BJ (cell line): ENCODE data around the gene DOC2A. TPM values are rescaled to one million over a fixed set of nuclear protein-coding genes. Genes with fewer than 3 reads are reported as not detected.

Experiments
- CTCF ChIA-PET: fragments of 350-600 bp; formaldehyde crosslinking; extraction: SDS; loops from one replicate; lab custom pipeline; 2021; ENCODE audit warnings: antibody characterized with exemption, inconsistent platforms; lab: Yijun Ruan, JAX
- POLR2A ChIA-PET: fragments of 300-600 bp; sonication (Branson Sonifier 250); formaldehyde crosslinking; extraction: SDS; loops from one replicate; lab custom pipeline; 2021; ENCODE audit warnings: antibody characterized with exemption; lab: Charles Lee
- DNase-seq: peaks from one replicate; pipeline ENCODE4 v3.0.0-alpha.2; 2011; ENCODE audit warnings: low read depth
- H3K27me3 ChIP-seq: 2 replicates; pipeline ENCODE4 v1.6.0; 2011; ENCODE audit warnings: low read length; ENCODE audit not compliant: control insufficient read depth, insufficient read depth
- H3K36me3 ChIP-seq: 2 replicates; pipeline ENCODE4 v1.5.1; 2011; ENCODE audit warnings: low read length; ENCODE audit not compliant: control insufficient read depth, insufficient read depth
- H3K4me3 ChIP-seq: 2 replicates; pipeline ENCODE4 v1.5.1; 2011; ENCODE audit warnings: low read depth, mild to moderate bottlenecking, control low read depth, low read length
- CTCF ChIP-seq: IDR thresholded peaks from 2 replicates; pipeline ENCODE4 v1.5.1; 2011; ENCODE audit warnings: low read depth, mild to moderate bottlenecking, control low read depth, inconsistent platforms, low read length, moderate library complexity; ENCODE audit not compliant: insufficient read depth
- polyA plus RNA-seq: library from polyadenylated mRNA; depleted of rRNA; stranded (reverse); fragments of >200 nt; gene quantifications from 2 replicates; pipeline ENCODE4 v1.2.3, GENCODE V29; 2011

DOC2A gene
- polyA plus RNA-seq, 1 experiment: 0.64 TPM

DNA sequence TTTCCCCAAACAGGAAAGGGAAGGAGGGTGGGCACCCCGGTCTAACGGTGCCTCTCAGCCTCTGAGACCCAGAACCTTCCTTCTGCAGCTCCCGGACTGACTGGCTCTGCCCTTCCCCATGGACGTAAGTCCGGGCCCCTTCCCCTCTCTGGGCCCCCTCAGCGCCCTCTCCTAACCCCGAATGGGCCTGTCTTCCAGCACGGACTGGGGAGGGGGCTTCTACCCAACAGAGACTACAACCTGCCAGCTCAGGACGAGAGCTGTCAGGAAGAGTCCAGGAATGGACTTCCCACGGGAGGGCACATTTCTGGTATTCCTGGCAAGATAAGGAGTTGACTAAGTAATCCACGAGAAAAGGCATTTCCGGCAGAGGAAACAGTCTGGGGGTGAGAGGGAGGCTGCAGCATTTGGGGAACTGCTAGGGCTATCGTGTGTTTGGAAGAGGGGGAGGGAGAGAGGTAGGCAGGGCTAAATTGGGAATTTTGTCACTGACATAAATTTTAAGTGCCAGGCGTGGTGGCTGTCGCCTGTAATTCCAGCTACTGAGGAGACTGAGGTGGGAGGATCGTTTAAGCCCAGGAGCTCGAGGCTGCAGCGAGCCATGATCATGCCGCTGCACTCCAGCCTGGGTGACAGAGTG is 42.7 kb upstream of the DOC2A start:
- H3K36me3 ChIP-seq: peaks cover 1% of the 10 kb centered on the region; the same call in 1 of the 2 replicates
- H3K4me3 ChIP-seq: peak overlapping the region; percentile 89
- H3K27me3 ChIP-seq: no peaks in the 10 kb centered on the region
- CTCF ChIA-PET: interaction anchor here (0.7 to 5.9 kb wide), 4 partner anchors 9 to 38 kb away, joined by 3 to 29 read pairs (median 12); partner anchors contain the start of genes TBX6 and TLCD3B
- TF ChIP-seq CTCF: no peak
- POLR2A ChIA-PET: interaction anchor here (1.5 kb wide), 1 partner anchor 12 kb away, joined by 11 read pairs; the partner anchor contains the start of gene ALDOA
- no peak for DNase-seq

DNA sequence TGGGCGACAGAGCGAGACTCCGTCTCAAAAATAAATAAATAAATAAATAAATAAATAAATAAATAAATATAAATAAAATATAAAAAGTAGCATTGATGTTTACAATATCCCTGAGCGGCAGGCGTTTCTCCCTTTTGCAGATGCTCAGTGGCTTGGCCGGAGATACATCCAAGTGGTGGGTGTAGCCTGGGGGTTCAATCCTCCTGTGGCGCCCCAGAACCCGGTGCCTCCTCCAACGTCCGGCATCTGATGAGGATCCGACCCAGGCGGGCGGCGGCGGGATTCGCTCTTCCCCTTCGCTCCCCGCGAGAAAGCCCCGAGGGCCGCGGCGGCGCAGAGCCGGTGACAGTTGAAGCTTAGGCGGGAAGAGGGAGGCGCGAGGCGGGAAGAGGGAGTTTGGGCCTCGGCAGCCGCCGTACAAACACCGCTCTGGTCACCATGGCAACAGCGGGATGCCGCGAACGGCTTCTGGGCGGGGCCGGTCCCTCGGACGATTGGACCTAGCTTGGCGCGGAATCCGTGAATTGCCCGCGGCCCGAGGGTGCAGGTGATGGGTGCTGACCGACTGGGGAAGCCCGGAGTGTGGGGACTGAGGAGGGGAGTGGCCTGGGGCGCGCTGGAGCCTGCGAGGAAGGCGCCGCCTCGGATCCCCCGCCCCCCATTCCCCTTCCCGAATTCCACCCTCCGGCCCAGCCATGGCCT is 42.0 kb upstream of the DOC2A start:
- ChIA-PET POLR2A (interaction anchor here (0.5 to 1.5 kb wide), 2 partner anchors 13 to 43 kb away, joined by 3 to 11 read pairs; partner anchors contain the start of genes ALDOA and YPEL3), CTCF (interaction anchor here (0.7 to 5.9 kb wide), 4 partner anchors 8 to 39 kb away, joined by 3 to 29 read pairs (median 12); partner anchors contain the start of genes TBX6 and TLCD3B)
- Histone ChIP-seq H3K36me3 (peaks cover 1% of the 10 kb centered on the region; the same call in 1 of the 2 replicates), H3K27me3 (no peaks in the 10 kb centered on the region), H3K4me3 (peak overlapping the region; percentile 89)
- no peak for TF ChIP-seq CTCF
- no peak for DNase-seq

DNA sequence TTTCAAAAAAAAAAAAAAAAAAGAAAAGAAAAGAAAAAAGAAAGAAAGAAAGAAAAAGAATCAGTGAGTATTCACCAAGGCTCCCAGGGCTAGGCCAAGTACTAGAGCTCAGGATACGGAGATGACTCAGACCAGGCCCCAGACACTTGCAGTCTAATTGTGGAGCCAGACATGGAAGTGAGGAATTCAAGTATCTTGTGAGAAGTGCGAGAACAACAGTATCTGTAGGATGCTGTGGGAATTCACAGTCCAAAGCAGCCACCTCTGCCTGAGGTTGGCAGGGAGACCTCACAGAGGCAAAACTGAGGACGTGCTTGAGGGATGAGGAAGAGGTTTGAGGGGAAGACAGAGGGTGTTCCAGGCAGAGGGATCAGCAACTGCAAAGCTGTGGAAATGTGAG is 40.7 kb upstream of the DOC2A start:
- ChIA-PET POLR2A (no interaction called here), CTCF (interaction anchor here (0.8 to 5.9 kb wide), 3 partner anchors 9 to 351 kb away, joined by 3 to 29 read pairs (median 20); partner anchors contain the start of gene TLCD3B)
- no peak for TF ChIP-seq CTCF
- DNase-seq: no peak
- H3K27me3 ChIP-seq: no peaks in the 10 kb centered on the region
- no peaks in the 10 kb centered on the region for H3K36me3 ChIP-seq
- no peak overlapping the region for H3K4me3 ChIP-seq

DNA sequence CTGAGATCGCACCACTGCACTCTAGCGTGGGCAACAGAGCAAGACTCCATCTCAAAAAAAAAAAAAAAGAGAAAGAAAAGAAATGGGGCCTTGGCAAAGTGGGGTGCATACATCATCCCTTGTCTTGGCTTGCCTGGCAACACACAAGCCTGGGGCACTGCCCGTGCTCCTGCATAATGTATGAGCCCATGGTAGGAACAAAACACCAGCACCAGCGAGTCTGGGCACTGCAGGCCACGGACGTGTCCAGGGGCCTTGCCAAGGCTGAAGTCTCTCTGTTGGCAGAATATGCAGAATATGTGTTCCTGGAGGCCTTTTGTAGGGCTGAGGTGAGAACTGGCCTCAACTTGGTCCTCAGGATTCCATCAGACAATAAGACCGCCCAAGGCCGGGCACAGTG is 39.0 kb upstream of the DOC2A start:
- ChIA-PET POLR2A (no interaction called here), CTCF (interaction anchor here (1.1 to 5.9 kb wide), 2 partner anchors 18 to 27 kb away, joined by 3 to 29 read pairs; partner anchors contain the start of gene TLCD3B)
- TF ChIP-seq CTCF: no peak
- no peak for DNase-seq
- Histone ChIP-seq H3K27me3 (no peaks in the 10 kb centered on the region), H3K4me3 (no peak overlapping the region), H3K36me3 (no peaks in the 10 kb centered on the region)

DNA sequence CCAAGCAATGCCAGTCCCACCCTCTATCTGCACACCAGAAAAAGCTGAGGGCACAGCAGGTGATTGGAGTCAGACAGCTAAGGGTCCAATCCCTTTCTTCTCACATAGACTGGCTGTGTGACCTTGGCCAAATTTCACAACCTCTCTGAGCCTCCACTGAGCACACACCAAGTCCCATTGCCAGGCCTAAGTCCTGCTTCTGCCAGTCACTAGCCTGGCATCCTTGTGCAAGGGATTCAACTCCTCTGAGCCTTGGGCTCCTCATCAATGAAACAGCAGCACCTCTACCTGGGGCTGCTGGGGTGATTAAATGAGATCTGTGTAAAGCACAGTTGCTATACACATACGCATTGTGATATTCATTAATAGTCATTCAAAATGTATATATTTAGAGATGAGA is 35.8 kb upstream of the DOC2A start:
- POLR2A ChIA-PET: interaction anchor here (0.6 kb wide), 1 partner anchor 24 kb away, joined by 12 read pairs; no protein-coding TSS in a partner anchor
- no peak for DNase-seq
- no peaks in the 10 kb centered on the region for H3K36me3 ChIP-seq

More for the DNA sequence above, 35.8 kb upstream of the DOC2A start:
- Histone ChIP-seq H3K27me3 (no peaks in the 10 kb centered on the region), H3K4me3 (no peak overlapping the region)
- CTCF ChIA-PET: interaction anchor here (1.1 to 2.3 kb wide), 3 partner anchors 8 to 45 kb away, joined by 4 to 10 read pairs (median 4); partner anchors contain the start of genes TBX6 and TLCD3B
- TF ChIP-seq CTCF: no peak
